GM21737 (cell line): ENCODE data around the gene SNRPA1.

Source experiments
- ATAC-seq: cut with Tn5 transposase; IDR thresholded peaks from one replicate; pipeline ENCODE4 v1.9.1; 2021; ENCODE audit warnings: mild to moderate bottlenecking, moderate library complexity; ENCODE audit not compliant: unreplicated experiment

SNRPA1 gene

GRCh38 chr15:101244036-101244781 is 50.8 kb downstream of the SNRPA1 start:
- no peak for ATAC-seq

- ATAC-seq: no peak
These were observed 51.6 kb downstream of the SNRPA1 start for GRCh38 chr15:101243420-101243819.

- ATAC-seq: no peak
These were observed 52.1 kb downstream of the SNRPA1 start for GRCh38 chr15:101242999-101243336.

- peak; percentile 72 for ATAC-seq
These were observed 52.7 kb downstream of the SNRPA1 start for GRCh38 chr15:101242160-101242998.

- ATAC-seq: no peak
These were observed 54.7 kb downstream of the SNRPA1 start for GRCh38 chr15:101240358-101240757.

- no peak for ATAC-seq
These were observed 55.3 kb downstream of the SNRPA1 start for GRCh38 chr15:101239724-101240136.

GRCh38 chr15:101237251-101237650 is 57.8 kb downstream of the SNRPA1 start:
- no peak for ATAC-seq

GRCh38 chr15:101233651-101234280 is 61.3 kb downstream of the SNRPA1 start:
- ATAC-seq: no peak

- no peak for ATAC-seq
These were observed 62.4 kb downstream of the SNRPA1 start for GRCh38 chr15:101232677-101233076.
